ENCODE measurements around the gene PLCL1.

DNA sequence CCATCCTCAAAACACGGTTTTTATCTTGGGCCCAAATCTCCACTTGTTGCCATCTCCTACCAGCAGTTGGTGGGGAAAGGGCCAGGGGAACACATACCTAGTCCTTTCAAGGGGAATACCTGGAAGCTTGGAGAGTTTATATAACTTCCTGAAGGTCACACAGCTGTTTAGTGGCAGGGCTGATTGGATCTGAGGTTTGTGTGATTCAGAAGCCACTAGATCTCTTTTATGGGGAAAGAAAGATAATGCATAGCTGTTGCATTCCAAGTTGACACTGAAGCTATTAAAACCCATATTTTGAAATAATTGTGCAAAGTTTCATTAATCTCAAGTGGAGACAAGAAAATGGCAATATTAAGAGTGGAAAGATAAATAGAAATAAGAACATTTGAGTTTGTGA, 134.2 kb downstream of the PLCL1 start:
- TF ChIP-seq CTCF (IDR thresholded peaks at IDR 0.05; ENCODE audit: low read depth, low read length) (no peak), POLR2A (IDR thresholded peaks at IDR 0.05; ENCODE audit: extremely low read depth, insufficient read length) (no peak)
- TF ChIP-seq, protein P1, sequence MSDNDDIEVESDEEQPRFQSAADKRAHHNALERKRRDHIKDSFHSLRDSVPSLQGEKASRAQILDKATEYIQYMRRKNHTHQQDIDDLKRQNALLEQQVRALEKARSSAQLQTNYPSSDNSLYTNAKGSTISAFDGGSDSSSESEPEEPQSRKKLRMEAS (IDR thresholded peaks at IDR 0.05; ENCODE audit: low read depth, low read length), result no peak
